GF-D8 (cell line): Measurements from ENCODE around the gene ZNF689.
A peak's percentile ranks its signal among the peaks of the same experiment; 100 is the strongest.
"Not testable (repeated sequence)": the region's sequence is repeated elsewhere in the genome, so short reads cannot be mapped to it uniquely, and the experiment has no call there.

Source experiments
- DNase-seq: peaks from one replicate; lab custom pipeline; 2025; lab: John Stamatoyannopoulos, UW

ZNF689 gene

GRCh38 chr16:30636599-30636998 is 26.4 kb upstream of the ZNF689 start:
- DNase-seq, result no peak

GRCh38 chr16:30633526-30633925 is 23.3 kb upstream of the ZNF689 start:
- no peak for DNase-seq

- DNase-seq, result not testable (repeated sequence)
Measured at GRCh38 chr16:30632454-30632853, 22.3 kb upstream of the ZNF689 start.

- peak; percentile 49 for DNase-seq
Measured at GRCh38 chr16:30628628-30629540, 18.7 kb upstream of the ZNF689 start.

- DNase-seq, result no peak
Measured at GRCh38 chr16:30626236-30626635, 16.0 kb upstream of the ZNF689 start.

- DNase-seq, result no peak
Measured at GRCh38 chr16:30623536-30624283, 13.5 kb upstream of the ZNF689 start.

- DNase-seq, result no peak
Measured at GRCh38 chr16:30622455-30623032, 12.4 kb upstream of the ZNF689 start.

- DNase-seq, result no peak
Measured at GRCh38 chr16:30621765-30622164, 11.6 kb upstream of the ZNF689 start.

- no peak for DNase-seq
Measured at GRCh38 chr16:30620169-30620568, 10.0 kb upstream of the ZNF689 start.

- DNase-seq, result no peak
Measured at GRCh38 chr16:30619638-30620037, 9.4 kb upstream of the ZNF689 start.

GRCh38 chr16:30619202-30619601 is 9.0 kb upstream of the ZNF689 start:
- no peak for DNase-seq

GRCh38 chr16:30615358-30616091 is 5.3 kb upstream of the ZNF689 start:
- peak; percentile 25 for DNase-seq

GRCh38 chr16:30609002-30609925 is 925 bp downstream of the ZNF689 start:
- no peak for DNase-seq

- no peak for DNase-seq
Measured at GRCh38 chr16:30606004-30606403, 4.2 kb downstream of the ZNF689 start.

GRCh38 chr16:30605158-30605557 is 5.0 kb downstream of the ZNF689 start:
- no peak for DNase-seq

- DNase-seq, result no peak
Measured at GRCh38 chr16:30604316-30604947, 5.8 kb downstream of the ZNF689 start.

- DNase-seq, result no peak
Measured at GRCh38 chr16:30603945-30604315, 6.3 kb downstream of the ZNF689 start.

GRCh38 chr16:30602616-30603277 is 7.4 kb downstream of the ZNF689 start:
- no peak for DNase-seq

GRCh38 chr16:30601966-30602365 is 8.2 kb downstream of the ZNF689 start:
- DNase-seq, result peak; percentile 12

- no peak for DNase-seq
Measured at GRCh38 chr16:30600929-30601328, 9.3 kb downstream of the ZNF689 start.
